Gastrocnemius medialis (tissue), 4 donors: ENCODE data around the gene SMAD3. TPM values are rescaled to one million over a fixed set of nuclear protein-coding genes. Genes with fewer than 3 reads are reported as not detected.
A peak's percentile ranks its signal among the peaks of the same experiment; 100 is the strongest.

ENCODE experiments used
- ATAC-seq, 2 donors: fragments of 150-250 bp; one replicate each; pipeline ENCODE4 v1.9.1; 2016
- DNase-seq, 2 donors: peaks; one replicate each; pipeline ENCODE4 v3.0.0-alpha.2; 2019
- H3K27ac ChIP-seq, 4 donors: fragments of 200-600 bp; sonication (generic); 1 replicate in 1 of 4; 2 replicates in 3 of 4; pipeline ENCODE4 v1.5.1; 2016 to 2018; ENCODE audit warnings: mild to moderate bottlenecking in 2 of 4, moderate library complexity in 1 of 4
- H3K27me3 ChIP-seq, 3 donors: fragments of 200-600 bp; sonication (generic) in 2 of 3; 1 replicate in 1 of 3; 2 replicates in 2 of 3; pipeline versions ENCODE4 v1.5.1 to v1.6.0; 2016 to 2019; ENCODE audit warnings: mild to moderate bottlenecking in 1 of 3, moderate library complexity in 1 of 3
- H3K36me3 ChIP-seq, 2 donors: fragments of 200-600 bp; sonication (generic) in 1 of 2; one replicate each; pipeline ENCODE4 v1.5.1; 2017 to 2018
- H3K4me1 ChIP-seq, 2 donors: fragments of 200-600 bp; sonication (generic) in 1 of 2; one replicate each; pipeline ENCODE4 v1.5.1; 2016 to 2017; ENCODE audit warnings: mild to moderate bottlenecking in 2 of 2
- H3K4me3 ChIP-seq, 4 donors: fragments of 200-600 bp; sonication (generic) in 3 of 4; 1 replicate in 1 of 4; 2 replicates in 3 of 4; pipeline ENCODE4 v1.5.1; 2016 to 2019; ENCODE audit warnings: mild to moderate bottlenecking in 2 of 4
- H3K9me3 ChIP-seq, 3 donors: fragments of 200-600 bp; sonication (generic) in 2 of 3; 1 replicate in 1 of 3; 2 replicates in 2 of 3; pipeline ENCODE4 v1.5.1; 2016 to 2019
- POLR2A ChIP-seq, 2 donors: fragments of 450-650 bp; IDR thresholded peaks; one replicate each; pipeline ENCODE4 v1.6.1; 2017; ENCODE audit warnings: antibody characterized with exemption in 2 of 2, mild to moderate bottlenecking in 2 of 2, moderate library complexity in 2 of 2
- in situ Hi-C, 4 donors: fragments of 200-750 bp; cut with MboI; loops; one replicate each; pipeline versions ENCODE4 v1.15.0 to v1.8.0; 2017; ENCODE audit warnings: low sequenced_read_pairs in 4 of 4
- intact Hi-C: fragments of 100-400 bp; cut with DNase I; formaldehyde crosslinking; loops from one replicate; pipeline ENCODE4 v1.15.1; 2023; ENCODE audit warnings: low total_unique reads
- total RNA-seq, 4 donors: library from RNA; depleted of rRNA; stranded (reverse); fragments of >200 nt; gene quantifications; one replicate each; pipeline versions ENCODE4 v1.1.0 to v1.2.3, GENCODE V29; 2016
- TF ChIP-seq, protein P1 (sequence below), 5 experiments: fragments of 450-650 bp in 3 of 5; fragments of 200-600 bp in 2 of 5; sonication (generic) in 2 of 5; IDR thresholded peaks in 4 of 5; conservative IDR thresholded peaks in 1 of 5; 1 replicate in 4 of 5; 2 replicates in 1 of 5; pipeline ENCODE4 v1.5.1; 2016 to 2019; ENCODE audit warnings: antibody characterized with exemption in 5 of 5, mild to moderate bottlenecking in 3 of 5, moderate library complexity in 3 of 5

SMAD3 gene
- total RNA-seq, 4 donors from 2014 or later: 15.9 to 61.7 (median 26.3) TPM

GRCh38 chr15:67066041-67066958, 898 bp downstream of the SMAD3 start:
- peak overlapping the region; percentile 71 to 98 (median 84) for H3K4me3 ChIP-seq
- no peaks in the 10 kb centered on the region for H3K36me3 ChIP-seq
- H3K4me1 ChIP-seq: peaks cover 39 to 44% of the 10 kb centered on the region in 2 donors
- H3K27ac ChIP-seq: peak overlapping the region; percentile 91 to 98 (median 94)
- ATAC-seq (peak; percentile 4 to 22), DNase-seq (no peak)
- intact Hi-C loops: loop anchor here (5.0 kb wide), 2 partner anchors 186 to 456 kb away; partner anchors contain the start of genes AAGAB, C15orf61 and IQCH
- in situ Hi-C loops: loop anchor here in 1 of 4 donors (10.0 kb wide), 1 partner anchor 189 kb away; the partner anchor contains the start of genes AAGAB and IQCH
- no peaks in the 10 kb centered on the region for H3K9me3 ChIP-seq
- H3K27me3 ChIP-seq: no peaks in the 10 kb centered on the region
- peak in 1 of 2 donors; percentile 16 for TF ChIP-seq POLR2A (IDR thresholded peaks at IDR 0.05)
- TF ChIP-seq, protein P1, sequence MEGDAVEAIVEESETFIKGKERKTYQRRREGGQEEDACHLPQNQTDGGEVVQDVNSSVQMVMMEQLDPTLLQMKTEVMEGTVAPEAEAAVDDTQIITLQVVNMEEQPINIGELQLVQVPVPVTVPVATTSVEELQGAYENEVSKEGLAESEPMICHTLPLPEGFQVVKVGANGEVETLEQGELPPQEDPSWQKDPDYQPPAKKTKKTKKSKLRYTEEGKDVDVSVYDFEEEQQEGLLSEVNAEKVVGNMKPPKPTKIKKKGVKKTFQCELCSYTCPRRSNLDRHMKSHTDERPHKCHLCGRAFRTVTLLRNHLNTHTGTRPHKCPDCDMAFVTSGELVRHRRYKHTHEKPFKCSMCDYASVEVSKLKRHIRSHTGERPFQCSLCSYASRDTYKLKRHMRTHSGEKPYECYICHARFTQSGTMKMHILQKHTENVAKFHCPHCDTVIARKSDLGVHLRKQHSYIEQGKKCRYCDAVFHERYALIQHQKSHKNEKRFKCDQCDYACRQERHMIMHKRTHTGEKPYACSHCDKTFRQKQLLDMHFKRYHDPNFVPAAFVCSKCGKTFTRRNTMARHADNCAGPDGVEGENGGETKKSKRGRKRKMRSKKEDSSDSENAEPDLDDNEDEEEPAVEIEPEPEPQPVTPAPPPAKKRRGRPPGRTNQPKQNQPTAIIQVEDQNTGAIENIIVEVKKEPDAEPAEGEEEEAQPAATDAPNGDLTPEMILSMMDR (IDR thresholded peaks at IDR 0.05 in 4 of 5, conservative IDR thresholded peaks at IDR 0.05 in 1 of 5): no peak

DNA sequence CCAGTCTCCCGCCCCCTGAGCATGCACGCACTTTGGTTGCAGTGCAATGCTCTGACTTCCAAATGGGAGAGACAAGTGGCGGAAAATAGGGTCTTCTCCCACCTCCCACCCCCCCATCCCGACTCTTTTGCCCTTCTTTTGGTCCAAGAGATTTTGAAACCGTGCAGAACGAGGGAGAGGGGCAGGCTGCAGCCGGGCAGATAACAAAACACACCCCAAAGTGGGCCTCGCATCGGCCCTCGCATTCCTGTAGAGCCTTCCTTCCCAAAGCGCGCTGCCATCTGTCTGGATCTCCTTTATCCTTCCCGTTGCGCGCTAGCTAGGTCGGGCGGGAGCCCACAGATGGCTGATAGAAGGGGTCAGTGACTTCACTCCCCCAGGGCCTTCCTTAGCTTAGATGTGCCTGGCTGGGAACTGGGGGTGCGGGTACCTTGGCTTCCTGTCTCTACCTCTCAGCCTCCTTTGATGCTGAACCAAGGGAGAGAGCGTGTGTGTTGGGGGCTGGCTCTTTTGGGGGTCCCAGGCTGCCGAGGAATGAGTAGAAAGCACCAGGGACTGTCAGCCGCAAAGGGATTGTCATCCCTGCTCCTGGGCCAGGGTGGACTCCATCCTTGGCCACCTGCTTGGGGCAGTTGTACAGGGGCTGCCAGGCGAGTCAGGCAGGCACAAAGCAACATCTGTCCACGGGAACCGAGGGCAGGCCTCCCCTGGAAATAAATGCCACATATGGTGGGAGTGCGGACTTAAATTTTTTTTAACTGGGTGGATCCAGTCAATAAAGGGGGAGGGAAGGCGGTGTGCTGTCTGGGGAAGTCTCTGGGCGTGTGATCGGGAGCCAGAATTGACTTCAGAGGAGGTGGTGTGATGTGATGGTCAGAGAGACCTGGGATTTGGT, 1.8 kb downstream of the SMAD3 start:
- H3K27ac ChIP-seq: peak overlapping the region; percentile 91 to 98 (median 94)
- in situ Hi-C loops (loop anchor here in 1 of 4 donors (10.0 kb wide), 1 partner anchor 188 kb away; the partner anchor contains the start of genes AAGAB and IQCH), intact Hi-C loops (loop anchor here (5.0 kb wide), 2 partner anchors 185 to 455 kb away; partner anchors contain the start of genes AAGAB, C15orf61 and IQCH)
- peaks cover 46 to 53% of the 10 kb centered on the region in 2 donors for H3K4me1 ChIP-seq
- TF ChIP-seq, protein P1 (IDR thresholded peaks at IDR 0.05 in 4 of 5, conservative IDR thresholded peaks at IDR 0.05 in 1 of 5): no peak
- TF ChIP-seq POLR2A (IDR thresholded peaks at IDR 0.05): peak; percentile 15 to 26
- no peak for DNase-seq
- no peaks in the 10 kb centered on the region for H3K36me3 ChIP-seq
- no peaks in the 10 kb centered on the region for H3K9me3 ChIP-seq
- H3K27me3 ChIP-seq: no peaks in the 10 kb centered on the region
- H3K4me3 ChIP-seq: peak overlapping the region; percentile 71 to 98 (median 84)
- no peak for ATAC-seq

GRCh38 chr15:67067930-67068551, 2.6 kb downstream of the SMAD3 start:
- TF ChIP-seq POLR2A (IDR thresholded peaks at IDR 0.05): peak; percentile 55 to 56
- TF ChIP-seq, protein P1 (IDR thresholded peaks at IDR 0.05 in 4 of 5, conservative IDR thresholded peaks at IDR 0.05 in 1 of 5): no peak
- intact Hi-C loops: loop anchor here (5.0 kb wide), 2 partner anchors 184 to 454 kb away; partner anchors contain the start of genes AAGAB, C15orf61 and IQCH
- ATAC-seq: peak in 1 of 2 donors; percentile 23
- DNase-seq: no peak
- Histone ChIP-seq H3K27me3 (no peaks in the 10 kb centered on the region), H3K4me1 (peaks cover 54 to 61% of the 10 kb centered on the region in 2 donors), H3K9me3 (no peaks in the 10 kb centered on the region), H3K4me3 (peak overlapping the region; percentile 71 to 98 (median 84)), H3K36me3 (no peaks in the 10 kb centered on the region), H3K27ac (peak overlapping the region; percentile 91 to 98 (median 94))
- in situ Hi-C loops: loop anchor here in 1 of 4 donors (10.0 kb wide), 1 partner anchor 187 kb away; the partner anchor contains the start of genes AAGAB and IQCH
